IPS-18a (cell line): ENCODE results near the gene DCTN4.
A peak's percentile ranks its signal among the peaks of the same experiment; 100 is the strongest.

Experiments used
- H3K27ac ChIP-seq: one replicate; pipeline ENCODE4 v1.5.1; 2013; ENCODE audit warnings: low read length
- H3K27me3 ChIP-seq: one replicate; pipeline ENCODE4 v1.6.1; 2013; ENCODE audit warnings: mild to moderate bottlenecking, low read length; ENCODE audit not compliant: control insufficient read depth, insufficient read depth
- H3K36me3 ChIP-seq: one replicate; pipeline ENCODE4 v1.6.1; 2013; ENCODE audit warnings: low read depth, low read length; ENCODE audit not compliant: control insufficient read depth
- H3K4me1 ChIP-seq: one replicate; pipeline ENCODE4 v1.6.1; 2013; ENCODE audit warnings: low read depth, low read length; ENCODE audit not compliant: control insufficient read depth
- H3K4me3 ChIP-seq: one replicate; pipeline ENCODE4 v1.5.1; 2013; ENCODE audit warnings: low read length
- H3K9ac ChIP-seq: one replicate; pipeline ENCODE4 v1.6.1; 2013; ENCODE audit warnings: mild to moderate bottlenecking, low read length, moderate library complexity
- H3K9me3 ChIP-seq: one replicate; pipeline ENCODE4 v1.6.1; 2013; ENCODE audit warnings: low read depth, low read length; ENCODE audit not compliant: control insufficient read depth

DCTN4 gene

GRCh38 chr5:150729859-150730258, 29.0 kb downstream of the DCTN4 start:
- Histone ChIP-seq H3K27me3 (no peaks in the 10 kb centered on the region), H3K4me1 (no peaks in the 10 kb centered on the region), H3K9ac (no peak overlapping the region), H3K4me3 (no peak overlapping the region), H3K27ac (no peak overlapping the region), H3K36me3 (peaks cover 56% of the 10 kb centered on the region), H3K9me3 (no peaks in the 10 kb centered on the region)

GRCh38 chr5:150723845-150724244, 35.0 kb downstream of the DCTN4 start:
- H3K27me3 ChIP-seq: no peaks in the 10 kb centered on the region
- H3K4me1 ChIP-seq: no peaks in the 10 kb centered on the region
- H3K9me3 ChIP-seq: no peaks in the 10 kb centered on the region
- peaks cover 60% of the 10 kb centered on the region for H3K36me3 ChIP-seq
- no peak overlapping the region for H3K4me3 ChIP-seq
- H3K27ac ChIP-seq: no peak overlapping the region
- no peak overlapping the region for H3K9ac ChIP-seq

GRCh38 chr5:150710165-150710564, 48.7 kb downstream of the DCTN4 start:
- H3K9ac ChIP-seq: no peak overlapping the region
- no peaks in the 10 kb centered on the region for H3K9me3 ChIP-seq
- no peak overlapping the region for H3K4me3 ChIP-seq
- H3K36me3 ChIP-seq: peaks cover 40% of the 10 kb centered on the region
- H3K27me3 ChIP-seq: no peaks in the 10 kb centered on the region
- no peaks in the 10 kb centered on the region for H3K4me1 ChIP-seq
- no peak overlapping the region for H3K27ac ChIP-seq

GRCh38 chr5:150706776-150707390, 51.9 kb downstream of the DCTN4 start:
- peaks cover 7% of the 10 kb centered on the region for H3K27me3 ChIP-seq
- no peak overlapping the region for H3K4me3 ChIP-seq
- no peak overlapping the region for H3K27ac ChIP-seq
- no peaks in the 10 kb centered on the region for H3K4me1 ChIP-seq
- H3K36me3 ChIP-seq: peaks cover 19% of the 10 kb centered on the region
- H3K9me3 ChIP-seq: no peaks in the 10 kb centered on the region
- no peak overlapping the region for H3K9ac ChIP-seq

GRCh38 chr5:150703762-150704161, 55.1 kb downstream of the DCTN4 start:
- H3K36me3 ChIP-seq: peaks cover 6% of the 10 kb centered on the region
- H3K27me3 ChIP-seq: peaks cover 7% of the 10 kb centered on the region
- no peak overlapping the region for H3K4me3 ChIP-seq
- no peak overlapping the region for H3K9ac ChIP-seq
- H3K27ac ChIP-seq: no peak overlapping the region
- H3K9me3 ChIP-seq: no peaks in the 10 kb centered on the region
- H3K4me1 ChIP-seq: peaks cover 8% of the 10 kb centered on the region

GRCh38 chr5:150700594-150701377, 58.0 kb downstream of the DCTN4 start, which contains the start of gene RBM22:
TSS of gene RBM22 (minus strand) at chr5:150701062. CDS start at chr5:150700985, 77 bp downstream.
- peaks cover 33% of the 10 kb centered on the region for H3K36me3 ChIP-seq
- H3K27ac ChIP-seq: peak within 1 kb of the TSS; percentile 92
- no peaks in the 10 kb centered on the region for H3K9me3 ChIP-seq
- H3K9ac ChIP-seq: peak within 1 kb of the TSS; percentile 98
- peaks cover 8% of the 10 kb centered on the region for H3K4me1 ChIP-seq
- peaks cover 7% of the 10 kb centered on the region for H3K27me3 ChIP-seq
- H3K4me3 ChIP-seq: peak within 1 kb of the TSS; percentile 98

GRCh38 chr5:150700246-150700593, 58.6 kb downstream of the DCTN4 start:
- Histone ChIP-seq H3K27me3 (peaks cover 7% of the 10 kb centered on the region), H3K9me3 (no peaks in the 10 kb centered on the region), H3K27ac (no peak overlapping the region), H3K36me3 (peaks cover 38% of the 10 kb centered on the region), H3K9ac (peak overlapping the region; percentile 98), H3K4me3 (peak overlapping the region; percentile 98), H3K4me1 (peaks cover 8% of the 10 kb centered on the region)

GRCh38 chr5:150694612-150695011, 64.2 kb downstream of the DCTN4 start:
- H3K4me1 ChIP-seq: no peaks in the 10 kb centered on the region
- H3K27me3 ChIP-seq: no peaks in the 10 kb centered on the region
- no peak overlapping the region for H3K9ac ChIP-seq
- no peaks in the 10 kb centered on the region for H3K9me3 ChIP-seq
- H3K4me3 ChIP-seq: no peak overlapping the region
- H3K27ac ChIP-seq: no peak overlapping the region
- H3K36me3 ChIP-seq: peaks cover 86% of the 10 kb centered on the region

GRCh38 chr5:150692276-150692675, 66.5 kb downstream of the DCTN4 start:
- no peak overlapping the region for H3K4me3 ChIP-seq
- no peak overlapping the region for H3K27ac ChIP-seq
- no peaks in the 10 kb centered on the region for H3K27me3 ChIP-seq
- no peaks in the 10 kb centered on the region for H3K9me3 ChIP-seq
- H3K4me1 ChIP-seq: no peaks in the 10 kb centered on the region
- H3K9ac ChIP-seq: no peak overlapping the region
- H3K36me3 ChIP-seq: peaks cover 68% of the 10 kb centered on the region

- no peaks in the 10 kb centered on the region for H3K4me1 ChIP-seq
- peaks cover 53% of the 10 kb centered on the region for H3K36me3 ChIP-seq
- H3K9ac ChIP-seq: no peak overlapping the region
- no peaks in the 10 kb centered on the region for H3K27me3 ChIP-seq
- no peaks in the 10 kb centered on the region for H3K9me3 ChIP-seq
- no peak overlapping the region for H3K4me3 ChIP-seq
- H3K27ac ChIP-seq: no peak overlapping the region
These were observed 68.1 kb downstream of the DCTN4 start for GRCh38 chr5:150690760-150691159.

- no peaks in the 10 kb centered on the region for H3K27me3 ChIP-seq
- H3K27ac ChIP-seq: no peak overlapping the region
- H3K9ac ChIP-seq: no peak overlapping the region
- no peaks in the 10 kb centered on the region for H3K4me1 ChIP-seq
- no peaks in the 10 kb centered on the region for H3K9me3 ChIP-seq
- no peak overlapping the region for H3K4me3 ChIP-seq
- H3K36me3 ChIP-seq: peaks cover 36% of the 10 kb centered on the region
These were observed 69.7 kb downstream of the DCTN4 start for GRCh38 chr5:150689120-150689519.

GRCh38 chr5:150676578-150676977, 82.2 kb downstream of the DCTN4 start:
- no peak overlapping the region for H3K27ac ChIP-seq
- H3K4me1 ChIP-seq: no peaks in the 10 kb centered on the region
- H3K27me3 ChIP-seq: no peaks in the 10 kb centered on the region
- peaks cover 3% of the 10 kb centered on the region for H3K36me3 ChIP-seq
- no peak overlapping the region for H3K9ac ChIP-seq
- H3K9me3 ChIP-seq: no peaks in the 10 kb centered on the region
- no peak overlapping the region for H3K4me3 ChIP-seq
